HG03103 (cell line): ENCODE data around the gene B3GALT5.
"Not testable (repeated sequence)": the region's sequence is repeated elsewhere in the genome, so short reads cannot be mapped to it uniquely, and the experiment has no call there.

ENCODE experiments used
- ATAC-seq: cut with Tn5 transposase; IDR thresholded peaks from one replicate; pipeline ENCODE4 v1.9.1; 2021; ENCODE audit warnings: low read depth; ENCODE audit not compliant: unreplicated experiment

The B3GALT5 gene, protein sequence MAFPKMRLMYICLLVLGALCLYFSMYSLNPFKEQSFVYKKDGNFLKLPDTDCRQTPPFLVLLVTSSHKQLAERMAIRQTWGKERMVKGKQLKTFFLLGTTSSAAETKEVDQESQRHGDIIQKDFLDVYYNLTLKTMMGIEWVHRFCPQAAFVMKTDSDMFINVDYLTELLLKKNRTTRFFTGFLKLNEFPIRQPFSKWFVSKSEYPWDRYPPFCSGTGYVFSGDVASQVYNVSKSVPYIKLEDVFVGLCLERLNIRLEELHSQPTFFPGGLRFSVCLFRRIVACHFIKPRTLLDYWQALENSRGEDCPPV

DNA sequence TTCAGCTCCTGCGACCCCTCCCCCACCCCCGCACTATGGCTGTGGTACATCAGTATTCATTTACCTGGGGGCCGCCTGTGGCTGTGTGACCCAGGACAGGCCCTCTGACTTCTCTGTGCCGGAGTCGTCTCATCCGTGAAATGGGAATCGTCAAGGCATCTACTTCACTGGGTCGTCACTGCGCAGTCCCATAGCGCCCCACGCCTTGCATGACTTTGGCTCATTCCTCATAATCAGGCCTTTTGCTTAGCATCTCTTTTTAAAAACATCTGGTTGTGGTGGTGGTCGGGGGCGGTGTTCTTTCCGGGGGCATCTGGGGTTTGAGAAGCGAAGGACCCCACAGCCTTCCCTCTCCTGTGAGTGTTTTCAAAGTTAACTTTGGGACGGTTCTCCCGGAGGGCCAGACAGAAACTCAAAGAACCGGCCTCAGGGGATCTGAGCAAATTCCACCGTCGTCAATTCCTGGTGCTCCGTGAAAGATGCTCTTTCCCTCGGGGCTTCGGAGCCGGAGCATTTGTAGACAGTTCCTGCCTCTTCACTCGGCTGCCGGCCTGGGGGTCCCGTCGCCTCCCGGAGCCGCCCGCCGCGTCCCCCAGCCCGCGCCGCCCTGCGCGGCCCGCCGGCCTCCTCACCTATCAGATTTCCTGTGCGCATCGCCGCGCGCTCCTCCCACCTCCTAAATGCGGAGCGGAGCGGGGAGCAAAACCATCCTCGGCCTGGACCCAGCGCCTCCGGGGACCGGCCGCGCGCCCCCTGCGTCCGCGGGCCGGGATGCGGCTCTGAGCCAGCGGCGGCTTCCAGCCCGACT is at the start of gene B3GALT5:
B3GALT5 (plus strand) TSS at position 708 of the 808 bp plus-strand sequence. CDS start 47,620 bp downstream, outside the sequence.
- no peak for ATAC-seq

DNA sequence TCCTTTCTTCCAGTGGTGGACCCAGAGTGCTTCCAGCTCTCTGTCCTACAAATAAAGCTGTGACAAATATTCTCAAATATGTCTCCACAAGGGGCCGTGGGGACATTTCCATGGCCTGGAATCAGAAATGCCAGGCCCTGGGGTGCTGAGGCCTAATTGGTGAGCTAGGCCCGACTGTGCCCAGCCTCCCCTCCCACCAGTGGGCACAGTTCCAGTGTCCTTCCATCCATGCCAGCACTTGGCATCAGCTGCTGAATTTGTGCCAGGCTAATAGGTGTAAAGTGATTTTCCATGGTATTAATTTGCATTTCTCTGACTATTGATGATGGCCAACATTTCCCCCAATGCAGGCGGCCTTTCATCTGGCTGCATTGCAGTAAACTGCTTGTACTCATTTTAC is 48.5 kb upstream of the B3GALT5 start:
- no peak for ATAC-seq

DNA sequence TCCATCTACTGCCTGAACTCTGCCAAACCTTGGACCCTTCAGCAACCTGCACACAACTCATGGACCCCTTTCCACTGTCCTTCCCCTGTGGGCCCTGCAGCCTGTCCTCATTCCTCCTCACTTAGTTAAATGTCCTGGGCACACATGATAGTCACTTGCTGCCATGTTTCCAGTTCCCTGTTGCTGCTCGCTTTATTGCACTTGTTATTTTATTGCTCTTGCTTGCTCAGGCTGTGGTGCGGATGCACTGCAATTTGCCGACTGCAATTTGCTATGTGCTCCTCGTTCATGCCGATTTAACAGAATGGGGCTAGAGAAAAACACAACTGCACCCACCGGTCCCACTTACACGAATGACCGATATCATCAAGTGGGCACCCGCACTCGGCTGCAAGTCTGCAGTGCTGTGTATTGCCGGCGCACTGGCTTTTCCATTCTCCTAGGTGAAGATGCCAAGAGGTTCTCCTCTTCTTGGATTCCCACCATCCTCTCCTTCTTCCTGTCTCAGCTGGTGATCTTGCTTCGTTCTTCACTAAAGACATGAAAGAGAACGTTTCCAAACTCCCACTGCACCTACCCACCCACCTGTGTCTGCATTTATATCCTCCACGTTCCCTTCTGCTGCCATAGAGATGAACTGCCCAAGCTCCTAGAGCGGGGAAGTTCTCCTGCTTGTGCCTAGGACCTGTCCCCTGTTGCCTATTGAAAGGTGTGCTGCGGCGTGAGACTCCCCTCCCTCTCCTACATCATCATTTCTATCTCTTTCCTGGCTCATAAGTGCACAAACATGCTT is 45.4 kb upstream of the B3GALT5 start:
- no peak for ATAC-seq

DNA sequence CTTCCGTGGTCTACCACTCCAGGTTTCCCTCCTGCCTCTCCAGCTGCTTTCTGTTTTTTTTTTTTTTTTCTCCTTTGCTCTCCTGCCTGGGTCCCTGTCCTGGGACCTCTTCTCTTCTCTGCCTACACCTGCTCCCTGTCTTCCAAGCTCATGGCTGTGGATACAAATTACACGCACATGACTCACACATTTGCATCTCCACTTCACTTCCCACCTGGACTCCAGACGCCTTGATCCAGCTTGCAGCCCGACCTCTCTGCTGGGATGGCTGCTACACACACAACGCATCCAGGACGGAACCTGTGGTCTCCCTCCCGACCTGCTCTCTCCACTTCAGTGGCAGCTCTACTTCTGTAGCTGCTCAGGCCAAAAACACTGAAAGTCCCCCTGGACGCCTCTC is 44.4 kb upstream of the B3GALT5 start:
- ATAC-seq = no peak

DNA sequence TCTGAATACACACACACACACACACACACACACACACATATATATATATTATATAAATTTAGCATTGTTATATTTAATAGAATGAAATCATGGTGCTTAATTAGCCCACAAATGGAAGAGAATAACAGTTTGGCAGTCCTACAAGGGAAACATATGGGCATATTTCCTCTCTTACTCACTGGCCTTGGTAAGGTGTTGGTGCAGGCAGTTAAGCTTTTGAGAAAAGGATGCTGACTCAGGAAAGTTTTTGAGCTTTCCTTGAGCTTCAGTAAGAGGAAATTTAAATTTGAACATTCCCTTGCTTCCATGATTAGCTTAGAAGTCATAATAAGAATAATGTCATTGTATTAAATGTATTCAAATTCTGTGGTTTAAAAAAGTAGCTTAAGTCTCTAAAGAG is 37.0 kb upstream of the B3GALT5 start:
- no peak for ATAC-seq

DNA sequence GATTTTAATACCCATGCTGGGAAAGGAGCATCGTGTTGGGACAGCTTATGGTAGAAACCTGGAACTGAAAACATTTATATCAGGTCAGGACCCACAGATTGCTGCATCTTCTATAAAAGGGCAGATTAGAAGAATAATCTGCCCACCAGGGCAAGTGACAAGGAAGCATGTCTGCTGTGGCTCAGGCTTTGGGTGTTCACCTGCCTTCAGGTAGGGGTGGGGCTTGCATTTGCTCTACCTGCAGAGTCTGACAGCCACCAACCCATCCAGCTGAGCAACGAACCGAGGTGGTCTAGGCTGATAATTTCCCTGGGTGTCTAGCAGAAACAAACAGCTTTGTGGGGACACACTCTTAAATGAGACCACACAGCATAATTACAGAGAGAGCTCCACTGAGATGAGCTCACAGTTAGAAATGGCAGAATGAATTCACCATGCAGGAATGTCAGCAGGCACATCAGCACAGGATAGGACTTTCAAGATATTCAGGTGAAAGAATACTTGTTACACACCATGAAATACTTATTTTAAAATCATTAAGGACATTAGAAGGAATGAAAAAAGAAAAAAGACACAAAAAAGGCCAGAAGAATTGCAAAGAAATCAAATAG is 36.1 kb upstream of the B3GALT5 start:
- ATAC-seq = no peak

DNA sequence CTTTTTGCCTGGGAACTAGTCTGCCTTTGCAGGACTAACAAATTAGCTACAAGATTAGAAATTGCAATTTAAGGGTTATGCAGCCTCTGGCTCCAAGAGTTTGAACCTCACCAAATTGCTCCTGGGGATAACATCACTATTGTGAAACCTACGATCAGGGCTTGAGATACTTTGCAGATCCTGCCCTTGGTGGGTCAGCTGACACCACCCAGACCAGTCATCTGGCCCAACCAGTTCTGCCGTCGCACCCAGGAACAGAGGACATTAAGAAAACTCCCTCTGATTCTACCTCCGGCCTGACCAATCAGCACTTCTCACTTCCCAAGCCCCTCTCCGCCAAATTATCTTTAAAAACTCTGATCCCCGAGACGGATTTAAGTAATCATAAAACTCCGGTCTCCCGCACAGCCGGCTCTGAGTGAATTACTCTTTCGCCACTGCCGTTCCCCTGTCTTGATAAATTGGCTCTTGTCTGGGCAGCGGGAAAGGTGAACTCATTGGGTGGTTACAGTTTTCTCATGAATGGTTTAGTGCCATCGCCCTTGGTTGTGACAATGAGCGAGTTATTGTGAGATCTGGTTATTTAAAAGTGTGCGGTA is 32.9 kb upstream of the B3GALT5 start:
- no peak for ATAC-seq

DNA sequence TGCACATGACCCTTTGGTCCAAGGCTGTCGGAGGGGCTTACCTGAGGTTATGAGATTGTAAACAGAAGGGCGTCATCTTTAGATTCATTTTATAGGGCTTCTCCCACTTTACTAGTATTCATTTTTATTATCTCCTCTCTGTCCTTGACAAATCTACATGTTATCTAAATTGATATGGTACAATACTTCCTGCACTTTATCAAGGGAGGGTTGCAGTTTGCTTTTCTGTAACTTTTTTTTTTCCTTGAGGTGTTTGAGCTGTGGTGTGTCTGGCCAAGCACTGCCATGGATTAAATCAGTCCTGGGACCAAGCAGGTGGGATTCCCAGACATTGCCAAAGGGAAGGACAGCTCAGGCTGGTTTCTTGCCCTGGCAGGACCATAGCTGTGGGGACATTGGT is 32.0 kb upstream of the B3GALT5 start:
- ATAC-seq = no peak

DNA sequence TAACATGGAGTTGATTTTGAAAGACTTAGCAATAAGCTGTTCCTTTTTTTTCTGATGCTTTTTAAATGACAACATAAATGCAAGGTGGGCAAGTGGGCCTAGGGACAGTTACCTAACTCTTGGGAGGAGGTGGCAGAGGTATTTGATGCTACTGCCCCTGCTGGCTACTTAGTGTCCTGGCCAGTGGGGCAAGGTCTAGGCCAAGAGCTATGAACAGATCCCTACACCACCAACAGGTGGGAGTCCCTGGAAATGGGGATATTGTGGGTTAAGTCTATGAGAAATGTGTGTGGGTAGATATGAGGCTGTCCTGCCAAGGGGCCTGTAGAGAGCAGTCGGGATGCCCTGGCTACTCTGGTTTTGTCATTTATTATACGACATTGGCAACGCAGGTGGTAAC is 31.3 kb upstream of the B3GALT5 start:
- ATAC-seq = no peak

DNA sequence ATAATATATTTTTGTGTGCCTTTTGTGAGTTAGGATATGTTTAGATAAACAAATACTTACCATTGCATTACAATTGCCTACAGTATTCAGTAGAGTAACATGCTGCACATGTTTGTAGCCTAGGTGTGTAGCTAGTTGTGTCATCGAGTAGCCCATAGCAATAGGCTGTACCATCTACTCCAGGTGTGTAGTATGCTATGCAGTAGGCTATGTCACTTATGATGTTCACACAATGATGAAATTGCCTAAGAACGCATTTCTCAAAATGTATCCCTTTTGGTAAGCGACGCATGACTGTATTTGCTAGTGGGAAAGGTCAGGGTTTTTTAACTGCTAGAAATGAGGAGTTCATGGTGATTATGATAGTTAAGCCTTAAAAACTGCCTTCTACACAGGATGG is 30.0 kb upstream of the B3GALT5 start:
- no peak for ATAC-seq

DNA sequence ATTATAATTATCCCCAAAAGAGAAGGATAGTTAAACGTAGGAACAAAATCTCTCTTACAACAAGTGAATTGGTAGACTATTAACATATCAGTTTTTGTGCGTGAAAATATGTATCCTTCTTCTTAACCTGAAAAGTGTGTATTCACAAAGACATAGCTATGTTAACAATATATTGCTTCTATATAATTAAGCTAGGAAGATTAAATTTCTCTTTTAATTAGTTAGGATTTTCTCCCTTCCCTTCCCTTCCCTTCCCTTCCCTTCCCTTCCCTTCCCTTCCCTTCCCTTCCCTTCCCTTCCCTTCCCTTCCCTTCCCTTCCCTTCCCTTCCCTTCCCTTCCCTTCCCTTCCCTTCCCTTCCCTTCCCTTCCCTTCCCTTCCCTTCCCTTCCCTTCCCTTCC is 29.2 kb upstream of the B3GALT5 start:
- ATAC-seq = not testable (repeated sequence)

DNA sequence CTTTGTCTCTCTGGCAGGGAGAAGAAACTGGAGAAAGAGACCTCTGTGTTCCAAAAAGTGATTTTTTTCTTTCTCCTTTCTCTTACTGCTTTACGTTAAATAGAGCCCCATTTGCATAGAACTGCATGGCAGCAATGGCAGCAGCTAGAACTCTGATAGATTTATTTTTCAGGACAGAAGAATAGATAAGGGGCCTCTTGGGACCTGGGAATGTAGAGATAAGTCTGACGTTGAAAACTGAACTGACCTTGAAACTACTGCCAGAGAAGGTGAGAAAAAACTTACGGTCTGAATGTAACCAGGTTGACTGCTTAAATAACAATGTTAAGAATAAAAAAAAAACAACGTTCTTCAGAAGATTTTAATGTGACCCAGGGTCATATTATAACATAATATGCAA is 25.4 kb upstream of the B3GALT5 start:
- ATAC-seq = no peak

DNA sequence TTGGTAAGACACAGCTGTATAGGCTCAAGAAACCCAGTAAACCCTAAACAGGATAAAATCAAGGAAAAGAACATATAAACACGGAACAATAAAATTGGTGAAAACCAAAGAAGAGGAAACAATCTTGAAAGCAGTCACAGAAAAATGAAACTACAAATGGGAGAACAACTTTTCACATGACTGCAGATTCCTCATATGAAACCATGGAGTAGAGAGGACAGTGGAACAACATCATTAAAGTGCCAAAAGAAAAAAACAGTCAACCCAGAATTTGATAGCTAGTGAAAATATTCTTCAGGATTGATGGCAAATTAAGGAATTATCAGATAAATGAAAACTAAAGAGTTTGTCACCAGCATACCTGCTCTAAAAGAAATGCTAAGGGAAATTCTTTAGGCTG is 23.9 kb upstream of the B3GALT5 start:
- ATAC-seq = no peak

DNA sequence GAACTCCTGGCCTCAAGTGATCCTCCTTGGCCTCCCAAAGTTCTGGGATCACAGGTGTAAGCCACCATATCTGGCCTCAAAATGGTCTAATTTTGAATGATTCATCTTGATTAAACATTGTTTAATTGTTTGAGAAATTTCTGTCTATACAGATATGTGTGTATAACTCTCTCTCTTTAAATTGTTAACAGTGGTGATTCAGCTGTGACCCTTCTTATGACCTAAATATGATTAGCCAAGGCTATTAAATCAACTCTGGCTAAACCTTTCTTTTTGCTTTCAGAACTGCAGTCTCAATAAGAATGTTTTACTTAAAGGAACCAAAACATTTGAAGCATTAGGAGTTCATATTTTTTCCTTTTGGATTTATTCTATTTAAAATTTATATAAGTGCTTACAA is 19.2 kb upstream of the B3GALT5 start:
- ATAC-seq = no peak

DNA sequence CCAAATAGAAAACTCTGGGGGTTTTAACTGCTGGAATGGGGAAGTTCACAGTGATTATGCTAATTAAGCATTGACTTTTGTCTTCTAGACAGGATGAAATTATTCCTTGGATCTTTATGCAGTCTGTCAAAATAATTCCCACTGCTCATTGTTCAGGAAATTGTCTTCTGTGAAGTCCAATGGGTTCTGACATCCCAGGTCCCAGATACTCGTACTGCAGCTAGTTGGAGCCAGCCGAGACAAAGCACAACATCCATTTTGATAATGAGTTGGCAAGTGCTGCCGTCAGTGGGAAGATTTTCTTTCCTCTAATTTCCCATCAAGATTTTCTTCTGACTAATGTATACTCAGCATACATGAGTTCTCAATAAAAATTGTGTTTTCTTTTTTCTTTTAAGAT is 17.3 kb upstream of the B3GALT5 start:
- no peak for ATAC-seq

DNA sequence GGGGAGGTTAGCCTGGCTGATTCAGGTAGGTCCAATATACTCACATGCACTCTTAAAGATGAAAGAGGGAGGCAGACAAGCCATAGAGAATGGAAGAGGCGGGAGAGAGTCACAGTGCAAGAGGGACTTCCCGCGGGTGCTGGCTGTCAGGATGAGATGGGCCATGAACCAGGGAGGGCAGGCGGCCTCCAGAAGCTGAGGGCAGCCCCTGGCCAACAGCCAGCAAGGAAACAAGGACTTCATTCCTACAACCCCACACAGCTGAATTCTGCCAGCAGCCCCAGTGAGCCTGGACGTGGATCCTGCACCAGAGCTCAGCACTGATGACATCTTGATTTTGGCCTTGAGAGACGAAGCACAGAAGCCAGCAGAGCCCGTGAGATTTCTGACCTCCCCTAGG is 15.1 kb upstream of the B3GALT5 start:
- no peak for ATAC-seq

DNA sequence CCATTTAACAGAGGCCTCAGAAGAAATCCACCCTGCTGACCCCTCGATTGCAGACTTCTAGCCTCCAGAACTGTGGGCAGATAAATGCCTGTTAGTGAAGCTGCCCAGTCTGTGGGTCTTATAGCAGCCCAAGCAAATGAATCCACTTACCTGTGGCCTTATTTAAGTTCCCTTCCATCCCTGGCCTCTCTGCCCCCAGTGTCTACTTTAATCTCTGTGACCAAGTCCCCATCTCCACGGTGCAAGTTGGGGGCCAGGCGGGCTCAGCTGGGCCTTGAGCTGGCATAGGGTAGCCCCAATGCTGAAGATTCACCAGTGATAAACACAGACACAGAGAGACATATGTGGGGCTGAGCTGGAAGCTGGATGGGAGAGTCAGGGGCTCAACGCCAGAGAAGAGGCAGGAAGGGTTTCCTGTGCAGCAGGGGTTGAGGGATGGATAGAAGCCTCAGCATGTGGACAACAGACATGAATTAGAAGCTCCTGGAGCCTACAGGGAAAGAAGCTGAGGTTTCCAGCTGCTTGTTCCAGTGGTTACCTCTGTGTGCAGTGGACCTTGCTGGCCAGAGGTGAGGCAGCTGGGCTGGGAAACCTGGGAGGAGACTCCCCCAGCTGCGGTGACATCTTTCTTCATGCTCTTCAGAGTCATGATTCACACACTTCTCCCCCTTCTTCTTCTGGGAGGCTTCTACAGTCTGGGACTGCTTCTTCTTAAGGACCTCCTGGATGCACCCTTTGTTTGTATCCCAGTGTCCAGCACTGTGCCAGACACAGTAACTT is 13.4 kb upstream of the B3GALT5 start:
- no peak for ATAC-seq

DNA sequence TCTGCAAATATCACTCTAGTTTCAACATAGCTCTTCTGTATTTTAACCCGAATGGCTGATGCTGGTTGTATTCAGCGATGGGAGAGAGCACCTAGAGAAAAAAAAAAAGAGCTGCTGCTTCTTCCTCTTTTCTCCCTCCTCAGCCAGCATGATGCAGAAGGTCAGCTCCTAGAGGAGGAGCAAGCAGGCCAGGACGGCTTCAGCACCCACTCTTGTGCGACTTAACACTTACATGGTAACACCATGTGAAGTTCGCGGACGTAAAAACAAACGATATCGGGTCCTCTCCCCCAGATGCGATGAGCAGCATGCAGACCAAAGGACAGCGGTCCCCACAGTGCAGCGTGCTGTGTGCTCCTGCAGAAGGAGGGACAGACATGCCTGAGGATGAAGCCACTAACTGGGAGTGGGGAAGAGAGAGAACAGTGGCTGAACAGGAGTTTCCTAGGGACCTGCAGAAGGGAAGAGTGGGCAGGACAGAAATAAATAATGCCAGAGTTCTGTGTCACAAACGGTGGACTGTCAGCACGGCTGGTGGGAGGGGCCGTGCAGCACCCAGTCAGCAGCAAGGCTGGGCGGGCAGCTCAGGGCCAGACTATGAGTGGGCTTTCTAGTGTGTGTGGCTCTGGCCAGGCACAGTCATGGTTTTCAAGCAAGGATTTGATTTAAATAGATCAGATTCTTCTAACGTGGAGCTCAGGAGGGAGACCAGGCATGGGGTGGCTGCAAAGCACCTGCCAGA is 11.4 kb upstream of the B3GALT5 start:
- no peak for ATAC-seq

DNA sequence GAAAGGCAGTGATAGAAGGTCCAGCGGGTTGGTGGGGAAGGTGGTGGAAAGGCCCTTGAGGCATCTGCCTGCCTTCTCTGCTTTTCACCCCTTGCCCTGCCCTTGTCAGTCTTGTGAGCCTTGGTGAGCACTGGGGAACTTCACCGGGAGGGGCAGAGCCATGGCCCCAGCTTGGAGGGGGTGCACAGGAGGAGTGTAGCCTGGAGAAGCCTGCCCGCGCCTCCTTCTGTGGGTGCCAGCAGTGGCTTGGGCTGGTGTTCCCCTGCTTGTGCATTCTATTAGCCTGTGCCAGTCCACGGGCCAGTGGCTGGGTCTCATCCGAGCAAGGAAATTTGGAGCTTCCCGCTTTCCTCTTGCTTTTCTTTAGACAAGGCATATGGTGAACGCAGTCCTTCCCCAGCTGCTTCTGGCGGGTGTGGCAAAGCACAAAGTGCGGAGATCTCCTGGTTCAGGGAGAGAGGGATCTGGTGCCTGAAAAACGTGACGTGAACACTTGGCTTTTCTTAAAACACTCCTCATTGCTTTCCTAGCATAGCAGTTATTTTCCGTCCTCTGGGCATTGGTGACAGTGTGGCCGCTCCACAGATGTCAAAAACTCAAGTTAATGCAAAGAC is 10.6 kb upstream of the B3GALT5 start:
- ATAC-seq = no peak
